Osteoblast (primary cell): Measurements from ENCODE around the gene CNTNAP5. TPM values are rescaled to one million over a fixed set of nuclear protein-coding genes. Genes with fewer than 3 reads are reported as not detected.

Source experiments
- DNase-seq: peaks from one replicate; pipeline ENCODE4 v3.0.0; 2011; ENCODE audit warnings: low spot score, mixed read lengths; ENCODE audit not compliant: insufficient read length; ENCODE audit errors: missing footprints
- H2AFZ ChIP-seq: 2 replicates; pipeline ENCODE4 v1.6.0; 2011; ENCODE audit warnings: mild to moderate bottlenecking, low read length
- H3K27ac ChIP-seq: 2 replicates; pipeline ENCODE4 v1.5.1; 2011; ENCODE audit warnings: mild to moderate bottlenecking, low read depth, low read length, moderate library complexity
- H3K27me3 ChIP-seq: 2 replicates; pipeline ENCODE4 v1.6.0; 2012; ENCODE audit warnings: mild to moderate bottlenecking, control low read depth, inconsistent platforms, low read length, moderate library complexity; ENCODE audit not compliant: insufficient read depth
- H3K36me3 ChIP-seq: 2 replicates; pipeline ENCODE4 v1.5.1; 2011; ENCODE audit warnings: mild to moderate bottlenecking, low read length, control low read depth, moderate library complexity; ENCODE audit not compliant: insufficient read depth
- H3K4me1 ChIP-seq: 2 replicates; pipeline ENCODE4 v1.5.1; 2011; ENCODE audit warnings: mild to moderate bottlenecking, low read length, control low read depth, moderate library complexity; ENCODE audit not compliant: insufficient read depth
- H3K4me2 ChIP-seq: 2 replicates; pipeline ENCODE4 v1.6.0; 2011; ENCODE audit warnings: mild to moderate bottlenecking, low read length; ENCODE audit not compliant: insufficient read depth
- H3K4me3 ChIP-seq: fragments of 200-600 bp; sonication (generic); 3 replicates; pipeline ENCODE4 v1.5.1; 2012; ENCODE audit warnings: mild to moderate bottlenecking, low read length, inconsistent platforms; ENCODE audit not compliant: insufficient read depth
- H3K79me2 ChIP-seq: 2 replicates; pipeline ENCODE4 v1.6.0; 2012; ENCODE audit warnings: mild to moderate bottlenecking, low read length, control low read depth, inconsistent platforms; ENCODE audit not compliant: insufficient read depth
- H3K9me3 ChIP-seq: 2 replicates; pipeline ENCODE4 v1.5.1; 2011; ENCODE audit warnings: low read depth, low read length, control low read depth
- H4K20me1 ChIP-seq: 2 replicates; pipeline ENCODE4 v1.6.0; 2012; ENCODE audit warnings: mild to moderate bottlenecking, low read length, control low read depth; ENCODE audit not compliant: insufficient read depth
- CTCF ChIP-seq: IDR thresholded peaks from 2 replicates; pipeline ENCODE4 v1.5.1; 2011; ENCODE audit warnings: mild to moderate bottlenecking, low read depth, low read length, moderate library complexity; ENCODE audit errors: extremely low read depth
- total RNA-seq: library from RNA; depleted of rRNA; stranded (reverse); fragments of >200 nt; gene quantifications from 2 replicates; pipeline ENCODE4 v1.2.3, GENCODE V29; 2012

Gene CNTNAP5
- total RNA-seq, 1 donor = not detected

- H3K36me3 ChIP-seq = no peaks in the 10 kb centered on the region
- H4K20me1 ChIP-seq = no peaks in the 10 kb centered on the region
- TF ChIP-seq CTCF = no peak
- peaks cover 3% of the 10 kb centered on the region for H3K9me3 ChIP-seq
- no peak for DNase-seq
- no peaks in the 10 kb centered on the region for H3K27me3 ChIP-seq
- no peak overlapping the region for H2AFZ ChIP-seq
- no peaks in the 10 kb centered on the region for H3K4me1 ChIP-seq
- H3K79me2 ChIP-seq = no peaks in the 10 kb centered on the region
- H3K4me2 ChIP-seq = no peak overlapping the region
- no peak overlapping the region for H3K4me3 ChIP-seq
- no peak overlapping the region for H3K27ac ChIP-seq
These were observed 476.6 kb downstream of the CNTNAP5 start for GRCh38 chr2:124501575-124502152.

- H3K4me3 ChIP-seq = no peak overlapping the region
- DNase-seq = no peak
- H3K4me1 ChIP-seq = no peaks in the 10 kb centered on the region
- no peaks in the 10 kb centered on the region for H3K27me3 ChIP-seq
- H4K20me1 ChIP-seq = no peaks in the 10 kb centered on the region
- H2AFZ ChIP-seq = no peak overlapping the region
- TF ChIP-seq CTCF = no peak
- no peak overlapping the region for H3K4me2 ChIP-seq
- peaks cover 5% of the 10 kb centered on the region for H3K9me3 ChIP-seq
- no peak overlapping the region for H3K27ac ChIP-seq
- no peaks in the 10 kb centered on the region for H3K79me2 ChIP-seq
- H3K36me3 ChIP-seq = no peaks in the 10 kb centered on the region
These were observed 489.1 kb downstream of the CNTNAP5 start for GRCh38 chr2:124514236-124514635.

GRCh38 chr2:124520953-124521352 lies 495.9 kb downstream of the CNTNAP5 start:
- H3K4me1 ChIP-seq = no peaks in the 10 kb centered on the region
- H3K27me3 ChIP-seq = no peaks in the 10 kb centered on the region
- H3K79me2 ChIP-seq = no peaks in the 10 kb centered on the region
- H3K36me3 ChIP-seq = no peaks in the 10 kb centered on the region
- H2AFZ ChIP-seq = no peak overlapping the region
- H3K4me2 ChIP-seq = no peak overlapping the region
- TF ChIP-seq CTCF = no peak
- DNase-seq = no peak
- no peak overlapping the region for H3K27ac ChIP-seq
- H4K20me1 ChIP-seq = no peaks in the 10 kb centered on the region
- peaks cover 5% of the 10 kb centered on the region for H3K9me3 ChIP-seq
- no peak overlapping the region for H3K4me3 ChIP-seq

- H3K4me1 ChIP-seq = no peaks in the 10 kb centered on the region
- H3K36me3 ChIP-seq = no peaks in the 10 kb centered on the region
- H2AFZ ChIP-seq = no peak overlapping the region
- H3K79me2 ChIP-seq = no peaks in the 10 kb centered on the region
- no peak overlapping the region for H3K27ac ChIP-seq
- DNase-seq = no peak
- H3K4me2 ChIP-seq = no peak overlapping the region
- no peak for TF ChIP-seq CTCF
- H3K4me3 ChIP-seq = no peak overlapping the region
- no peaks in the 10 kb centered on the region for H3K9me3 ChIP-seq
- no peaks in the 10 kb centered on the region for H3K27me3 ChIP-seq
- no peaks in the 10 kb centered on the region for H4K20me1 ChIP-seq
These were observed 498.0 kb downstream of the CNTNAP5 start for GRCh38 chr2:124523096-124523495.
